ENCODE data around the gene KCNQ1. TPM values are rescaled to one million over a fixed set of nuclear protein-coding genes. Genes with fewer than 3 reads are reported as not detected.

KCNQ1 gene
- 1 to 10 TPM; 8.7 to 9.5 TPM for total RNA-seq

DNA sequence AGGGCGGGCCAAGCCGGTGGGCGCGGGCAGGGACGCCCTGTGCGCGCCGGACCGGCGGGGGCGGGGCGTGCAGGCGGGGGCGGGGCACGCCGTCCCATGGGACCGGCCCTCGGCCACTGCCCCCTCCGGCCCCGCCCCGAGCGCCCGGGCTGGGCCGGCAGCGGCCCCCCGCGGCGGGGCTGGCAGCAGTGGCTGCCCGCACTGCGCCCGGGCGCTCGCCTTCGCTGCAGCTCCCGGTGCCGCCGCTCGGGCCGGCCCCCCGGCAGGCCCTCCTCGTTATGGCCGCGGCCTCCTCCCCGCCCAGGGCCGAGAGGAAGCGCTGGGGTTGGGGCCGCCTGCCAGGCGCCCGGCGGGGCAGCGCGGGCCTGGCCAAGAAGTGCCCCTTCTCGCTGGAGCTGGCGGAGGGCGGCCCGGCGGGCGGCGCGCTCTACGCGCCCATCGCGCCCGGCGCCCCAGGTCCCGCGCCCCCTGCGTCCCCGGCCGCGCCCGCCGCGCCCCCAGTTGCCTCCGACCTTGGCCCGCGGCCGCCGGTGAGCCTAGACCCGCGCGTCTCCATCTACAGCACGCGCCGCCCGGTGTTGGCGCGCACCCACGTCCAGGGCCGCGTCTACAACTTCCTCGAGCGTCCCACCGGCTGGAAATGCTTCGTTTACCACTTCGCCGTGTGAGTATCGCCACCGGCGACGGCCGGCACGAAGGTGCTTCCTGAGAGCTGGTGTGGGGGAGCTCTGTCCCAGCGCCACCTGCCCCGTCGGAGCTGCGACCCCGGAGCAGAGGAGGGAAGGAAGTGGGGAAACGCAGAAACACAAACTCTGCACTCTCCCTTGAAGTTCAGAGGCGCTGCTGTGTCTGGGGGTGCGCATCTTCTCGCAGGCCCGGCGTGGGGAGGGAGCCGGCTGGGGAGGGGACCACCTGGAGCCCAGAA lies at the start of gene KCNQ1:
Gene KCNQ1 (plus strand): TSS at position 188 of the 925 bp plus-strand sequence. CDS start 91 bp downstream, at position 279.
- H3K27ac Mint-ChIP-seq = peak within 1 kb of the TSS; percentile 73
- H3K27me3 Mint-ChIP-seq = no peaks in the 10 kb centered on the region
- H3K9me3 Mint-ChIP-seq = no peaks in the 10 kb centered on the region
- H3K4me3 Mint-ChIP-seq = peak within 1 kb of the TSS; percentile 91
- peaks cover 32% of the 10 kb centered on the region for H3K4me1 Mint-ChIP-seq (ENCODE audit: low read depth)
- H3K36me3 Mint-ChIP-seq (ENCODE audit: low read depth) = no peaks in the 10 kb centered on the region
- CTCF ChIA-PET = interaction anchor here (1.0 to 6.9 kb wide), 7 partner anchors 22 to 444 kb away, joined by 3 to 46 read pairs (median 3); no protein-coding TSS in a partner anchor
- TF ChIP-seq, protein P1, sequence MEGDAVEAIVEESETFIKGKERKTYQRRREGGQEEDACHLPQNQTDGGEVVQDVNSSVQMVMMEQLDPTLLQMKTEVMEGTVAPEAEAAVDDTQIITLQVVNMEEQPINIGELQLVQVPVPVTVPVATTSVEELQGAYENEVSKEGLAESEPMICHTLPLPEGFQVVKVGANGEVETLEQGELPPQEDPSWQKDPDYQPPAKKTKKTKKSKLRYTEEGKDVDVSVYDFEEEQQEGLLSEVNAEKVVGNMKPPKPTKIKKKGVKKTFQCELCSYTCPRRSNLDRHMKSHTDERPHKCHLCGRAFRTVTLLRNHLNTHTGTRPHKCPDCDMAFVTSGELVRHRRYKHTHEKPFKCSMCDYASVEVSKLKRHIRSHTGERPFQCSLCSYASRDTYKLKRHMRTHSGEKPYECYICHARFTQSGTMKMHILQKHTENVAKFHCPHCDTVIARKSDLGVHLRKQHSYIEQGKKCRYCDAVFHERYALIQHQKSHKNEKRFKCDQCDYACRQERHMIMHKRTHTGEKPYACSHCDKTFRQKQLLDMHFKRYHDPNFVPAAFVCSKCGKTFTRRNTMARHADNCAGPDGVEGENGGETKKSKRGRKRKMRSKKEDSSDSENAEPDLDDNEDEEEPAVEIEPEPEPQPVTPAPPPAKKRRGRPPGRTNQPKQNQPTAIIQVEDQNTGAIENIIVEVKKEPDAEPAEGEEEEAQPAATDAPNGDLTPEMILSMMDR (IDR thresholded peaks at IDR 0.05) = no peak
- ATAC-seq (peak; percentile 70), DNase-seq (peak; percentile 47)
- intact Hi-C loops (cut with micrococcal nuclease) = no loop called here
- POLR2A ChIA-PET = interaction anchor here (0.7 to 1.1 kb wide), 2 partner anchors 22 to 23 kb away, joined by 3 read pairs; no protein-coding TSS in a partner anchor

DNA sequence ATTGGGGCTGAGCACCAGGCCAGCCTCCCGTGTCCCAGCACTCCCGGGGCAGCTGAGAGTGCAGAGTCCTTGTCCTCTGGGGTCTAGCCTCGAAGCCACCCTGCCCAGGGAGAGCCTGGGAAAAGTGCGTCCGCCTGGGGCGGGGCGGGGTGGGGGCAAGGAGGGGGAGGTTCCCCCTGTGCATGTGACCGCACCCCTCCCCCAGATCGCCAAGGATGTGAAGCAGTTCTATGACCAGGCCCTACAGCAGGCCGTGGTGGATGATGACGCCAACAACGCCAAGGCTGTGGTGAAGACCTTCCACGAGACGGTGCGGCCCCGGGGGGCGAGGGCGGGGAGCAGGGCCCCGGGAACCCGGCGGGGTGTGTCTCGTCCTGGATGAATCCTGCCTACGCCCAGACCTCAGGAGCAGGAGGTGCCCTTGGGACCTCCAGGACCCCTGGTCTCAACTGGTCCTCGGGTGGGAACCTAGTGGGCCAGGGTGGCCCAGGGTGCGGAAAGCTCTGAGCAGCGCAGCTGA lies 49.5 kb upstream of the KCNQ1 start:
- POLR2A ChIA-PET = no interaction called here
- DNase-seq = no peak
- intact Hi-C loops (cut with micrococcal nuclease) = no loop called here

GRCh38 chr11:2395856-2396255 lies 49.0 kb upstream of the KCNQ1 start:
- Mint-ChIP-seq H3K27me3 (no peaks in the 10 kb centered on the region), H3K4me3 (no peak overlapping the region), H3K36me3 (ENCODE audit: low read depth) (peaks cover 3% of the 10 kb centered on the region), H3K9me3 (no peaks in the 10 kb centered on the region), H3K4me1 (ENCODE audit: low read depth) (peaks cover 3% of the 10 kb centered on the region), H3K27ac (no peak overlapping the region)
- intact Hi-C loops (cut with micrococcal nuclease) = no loop called here
- TF ChIP-seq, protein P1 (IDR thresholded peaks at IDR 0.05) = no peak
- ChIA-PET CTCF (no interaction called here), POLR2A (no interaction called here)
- no peak for DNase-seq
- ATAC-seq = no peak

More for the DNA sequence above, 49.5 kb upstream of the KCNQ1 start:
- H3K27ac Mint-ChIP-seq = no peak overlapping the region
- TF ChIP-seq, protein P1 (IDR thresholded peaks at IDR 0.05) = no peak
- CTCF ChIA-PET = no interaction called here
- peaks cover 5% of the 10 kb centered on the region for H3K36me3 Mint-ChIP-seq (ENCODE audit: low read depth)
- no peaks in the 10 kb centered on the region for H3K27me3 Mint-ChIP-seq
- H3K4me1 Mint-ChIP-seq (ENCODE audit: low read depth) = peaks cover 5% of the 10 kb centered on the region
- H3K9me3 Mint-ChIP-seq = no peaks in the 10 kb centered on the region
- no peak for ATAC-seq
- no peak overlapping the region for H3K4me3 Mint-ChIP-seq

DNA sequence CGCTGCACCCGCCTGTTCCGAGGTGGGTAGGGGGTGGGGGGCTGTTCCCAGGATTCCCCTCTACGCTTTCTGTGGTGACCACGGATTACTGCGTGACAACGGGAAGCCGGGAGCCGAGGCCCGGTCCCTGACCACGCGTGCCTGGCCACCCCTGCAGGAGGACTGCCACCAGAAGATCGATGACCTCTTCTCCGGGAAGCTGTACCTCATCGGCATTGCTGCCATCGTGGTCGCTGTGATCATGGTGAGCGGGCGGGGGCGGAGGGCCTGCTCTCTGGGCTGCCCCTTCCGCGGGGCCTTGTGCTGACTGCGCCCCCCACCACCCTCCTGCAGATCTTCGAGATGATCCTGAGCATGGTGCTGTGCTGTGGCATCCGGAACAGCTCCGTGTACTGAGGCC lies 48.3 kb upstream of the KCNQ1 start:
- H3K36me3 Mint-ChIP-seq (ENCODE audit: low read depth) = peaks cover 5% of the 10 kb centered on the region
- no peak for ATAC-seq
- ChIA-PET CTCF (no interaction called here), POLR2A (no interaction called here)
- intact Hi-C loops (cut with micrococcal nuclease) = no loop called here
- DNase-seq = no peak
- H3K27me3 Mint-ChIP-seq = no peaks in the 10 kb centered on the region
- no peak overlapping the region for H3K27ac Mint-ChIP-seq
- peaks cover 5% of the 10 kb centered on the region for H3K4me1 Mint-ChIP-seq (ENCODE audit: low read depth)
- TF ChIP-seq, protein P1 (IDR thresholded peaks at IDR 0.05) = no peak
- H3K4me3 Mint-ChIP-seq = no peak overlapping the region
- H3K9me3 Mint-ChIP-seq = no peaks in the 10 kb centered on the region

- intact Hi-C loops (cut with micrococcal nuclease) = no loop called here
- no peak for DNase-seq
- no peak overlapping the region for H3K27ac Mint-ChIP-seq
- ChIA-PET CTCF (no interaction called here), POLR2A (no interaction called here)
- ATAC-seq = no peak
- no peak overlapping the region for H3K4me3 Mint-ChIP-seq
- H3K4me1 Mint-ChIP-seq (ENCODE audit: low read depth) = peaks cover 6% of the 10 kb centered on the region
- TF ChIP-seq, protein P1 (IDR thresholded peaks at IDR 0.05) = no peak
- peaks cover 5% of the 10 kb centered on the region for H3K36me3 Mint-ChIP-seq (ENCODE audit: low read depth)
- H3K9me3 Mint-ChIP-seq = no peaks in the 10 kb centered on the region
- no peaks in the 10 kb centered on the region for H3K27me3 Mint-ChIP-seq
These were observed 47.8 kb upstream of the KCNQ1 start for GRCh38 chr11:2397005-2397404.

Data from activated CD8-positive, alpha-beta T cell treated with anti-CD3 and anti-CD28 coated beads for 36 hours (primary cell).